ENCODE results near the gene MDM1.

- TF ChIP-seq, protein P1, sequence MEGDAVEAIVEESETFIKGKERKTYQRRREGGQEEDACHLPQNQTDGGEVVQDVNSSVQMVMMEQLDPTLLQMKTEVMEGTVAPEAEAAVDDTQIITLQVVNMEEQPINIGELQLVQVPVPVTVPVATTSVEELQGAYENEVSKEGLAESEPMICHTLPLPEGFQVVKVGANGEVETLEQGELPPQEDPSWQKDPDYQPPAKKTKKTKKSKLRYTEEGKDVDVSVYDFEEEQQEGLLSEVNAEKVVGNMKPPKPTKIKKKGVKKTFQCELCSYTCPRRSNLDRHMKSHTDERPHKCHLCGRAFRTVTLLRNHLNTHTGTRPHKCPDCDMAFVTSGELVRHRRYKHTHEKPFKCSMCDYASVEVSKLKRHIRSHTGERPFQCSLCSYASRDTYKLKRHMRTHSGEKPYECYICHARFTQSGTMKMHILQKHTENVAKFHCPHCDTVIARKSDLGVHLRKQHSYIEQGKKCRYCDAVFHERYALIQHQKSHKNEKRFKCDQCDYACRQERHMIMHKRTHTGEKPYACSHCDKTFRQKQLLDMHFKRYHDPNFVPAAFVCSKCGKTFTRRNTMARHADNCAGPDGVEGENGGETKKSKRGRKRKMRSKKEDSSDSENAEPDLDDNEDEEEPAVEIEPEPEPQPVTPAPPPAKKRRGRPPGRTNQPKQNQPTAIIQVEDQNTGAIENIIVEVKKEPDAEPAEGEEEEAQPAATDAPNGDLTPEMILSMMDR (IDR thresholded peaks at IDR 0.05), result no peak
- no peak for TF ChIP-seq POLR2A (IDR thresholded peaks at IDR 0.05)
These were observed 9.7 kb upstream of the MDM1 start for GRCh38 chr12:68341822-68342221.

All from heart left ventricle (tissue), 13 donors.